GM19467 (cell line): ENCODE measurements around the gene SLC25A44.

Experiments used
- ATAC-seq: cut with Tn5 transposase; IDR thresholded peaks from one replicate; pipeline ENCODE4 v1.9.1; 2021; ENCODE audit warnings: mild to moderate bottlenecking, moderate library complexity; ENCODE audit not compliant: unreplicated experiment

Gene SLC25A44

GRCh38 chr1:156233426-156234127 is 39.7 kb downstream of the SLC25A44 start:
- no peak for ATAC-seq

GRCh38 chr1:156236164-156236563 is 42.3 kb downstream of the SLC25A44 start:
- ATAC-seq, result no peak

GRCh38 chr1:156238248-156238647 is 44.3 kb downstream of the SLC25A44 start:
- no peak for ATAC-seq

GRCh38 chr1:156241311-156241811 is 47.5 kb downstream of the SLC25A44 start:
- no peak for ATAC-seq

- ATAC-seq, result no peak
These were observed 48.0 kb downstream of the SLC25A44 start, which contains the start of gene BGLAP for GRCh38 chr1:156241926-156242325. BGLAP (plus strand) TSS chr1:156242184; CDS start chr1:156242232, 48 bp downstream.

GRCh38 chr1:156242738-156243137 is 48.8 kb downstream of the SLC25A44 start:
- ATAC-seq, result no peak

- ATAC-seq, result no peak
These were observed 50.2 kb downstream of the SLC25A44 start for GRCh38 chr1:156244126-156244525.

- no peak for ATAC-seq
These were observed 50.8 kb downstream of the SLC25A44 start for GRCh38 chr1:156244712-156245111.

- ATAC-seq, result no peak
These were observed 51.7 kb downstream of the SLC25A44 start for GRCh38 chr1:156245451-156246232.

GRCh38 chr1:156246241-156246780 is 52.4 kb downstream of the SLC25A44 start:
- ATAC-seq, result no peak

- no peak for ATAC-seq
These were observed 53.0 kb downstream of the SLC25A44 start for GRCh38 chr1:156246781-156247459.

- no peak for ATAC-seq
These were observed 53.8 kb downstream of the SLC25A44 start, which contains the start of gene PAQR6 for GRCh38 chr1:156247460-156248322. PAQR6 (minus strand) TSS chr1:156248056; CDS start chr1:156246731, 1,325 bp downstream.

GRCh38 chr1:156248323-156248683 is 54.4 kb downstream of the SLC25A44 start:
- no peak for ATAC-seq

- ATAC-seq, result no peak
These were observed 55.7 kb downstream of the SLC25A44 start for GRCh38 chr1:156249593-156249992.

GRCh38 chr1:156251527-156251926 is 57.6 kb downstream of the SLC25A44 start:
- no peak for ATAC-seq

- ATAC-seq, result no peak
These were observed 59.7 kb downstream of the SLC25A44 start for GRCh38 chr1:156253634-156254033.

- ATAC-seq, result no peak
These were observed 63.8 kb downstream of the SLC25A44 start for GRCh38 chr1:156257711-156258110.

- ATAC-seq, result no peak
These were observed 65.0 kb downstream of the SLC25A44 start for GRCh38 chr1:156258859-156259258.

GRCh38 chr1:156259805-156260204 is 65.9 kb downstream of the SLC25A44 start:
- no peak for ATAC-seq

- no peak for ATAC-seq
These were observed 67.0 kb downstream of the SLC25A44 start for GRCh38 chr1:156260896-156261295.
